HG03066 (cell line): Measurements from ENCODE around the gene TRAF3IP1.
"Not testable (repeated sequence)": the region's sequence is repeated elsewhere in the genome, so short reads cannot be mapped to it uniquely, and the experiment has no call there.

Experiments used
- ATAC-seq: cut with Tn5 transposase; IDR thresholded peaks from one replicate; pipeline ENCODE4 v1.9.1; 2021; ENCODE audit warnings: low read depth; ENCODE audit not compliant: unreplicated experiment

Gene TRAF3IP1

DNA sequence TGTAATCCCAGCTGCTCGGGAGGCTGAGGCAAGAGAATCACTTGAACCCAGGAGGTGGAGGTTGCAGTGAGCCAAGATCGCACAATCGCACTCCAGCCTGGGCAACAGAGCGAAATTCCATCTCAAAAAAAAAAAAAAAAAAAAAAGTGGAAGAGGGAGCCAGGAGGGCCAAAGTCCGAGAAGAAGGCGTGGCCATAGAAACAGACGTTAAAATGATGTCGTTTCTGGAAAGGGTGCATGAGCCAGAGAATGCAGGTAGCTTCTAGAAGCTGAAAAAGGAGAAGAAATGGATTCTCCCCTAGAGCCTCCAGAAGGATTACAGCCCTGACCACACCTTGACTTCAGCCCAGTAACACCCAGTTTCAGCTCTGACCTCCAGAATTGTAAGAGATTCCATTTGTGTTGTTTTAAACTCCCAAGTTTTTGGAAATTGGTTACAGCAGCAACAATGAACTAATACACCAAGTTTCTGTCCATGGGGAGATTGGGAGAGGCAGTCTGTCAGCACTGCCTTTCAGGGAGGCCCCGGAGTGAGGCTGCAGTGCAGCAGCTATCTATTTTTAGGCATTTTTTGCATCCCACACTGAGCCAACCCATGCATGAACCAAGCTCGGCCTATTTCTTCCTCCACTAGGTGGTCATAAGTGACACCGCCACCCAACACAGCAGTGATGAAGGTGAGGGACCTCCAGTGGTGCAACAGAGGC, 14.2 kb upstream of the TRAF3IP1 start:
- no peak for ATAC-seq

DNA sequence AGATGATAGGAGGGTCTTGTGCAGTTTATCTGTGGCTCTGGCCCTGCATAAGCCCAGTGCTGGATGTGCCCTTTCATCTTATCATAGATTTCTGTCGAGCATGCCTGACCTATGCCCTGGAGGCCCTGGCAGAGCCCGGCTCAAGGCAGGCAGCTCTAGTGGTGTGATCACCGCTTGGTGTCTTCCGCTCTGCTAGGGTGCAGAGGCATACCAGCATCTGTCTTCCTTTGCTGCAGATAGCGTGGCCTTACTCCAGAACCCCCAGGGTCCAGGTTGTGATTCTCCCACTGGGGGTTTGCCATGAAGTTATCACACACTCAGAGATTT, 13.7 kb upstream of the TRAF3IP1 start:
- ATAC-seq = no peak

DNA sequence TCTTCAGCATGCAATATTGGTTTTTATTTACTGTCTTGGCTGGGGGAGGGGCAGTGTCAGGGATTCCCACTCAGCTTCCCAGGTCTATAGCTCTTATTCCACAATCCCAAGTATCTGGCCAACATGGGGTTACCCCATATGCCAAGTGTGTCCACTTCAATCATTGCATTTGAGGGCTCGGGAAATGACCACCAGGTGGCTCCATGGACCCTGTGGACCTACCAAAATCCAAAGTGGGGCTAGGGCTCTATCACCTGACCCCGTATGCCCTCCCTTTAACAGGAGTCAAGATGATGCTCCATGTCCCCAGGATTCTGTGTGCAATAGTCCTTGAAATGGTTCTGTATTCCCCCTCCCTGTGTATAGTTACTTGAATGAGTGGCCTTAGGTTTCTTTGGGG, 12.1 kb upstream of the TRAF3IP1 start:
- no peak for ATAC-seq

DNA sequence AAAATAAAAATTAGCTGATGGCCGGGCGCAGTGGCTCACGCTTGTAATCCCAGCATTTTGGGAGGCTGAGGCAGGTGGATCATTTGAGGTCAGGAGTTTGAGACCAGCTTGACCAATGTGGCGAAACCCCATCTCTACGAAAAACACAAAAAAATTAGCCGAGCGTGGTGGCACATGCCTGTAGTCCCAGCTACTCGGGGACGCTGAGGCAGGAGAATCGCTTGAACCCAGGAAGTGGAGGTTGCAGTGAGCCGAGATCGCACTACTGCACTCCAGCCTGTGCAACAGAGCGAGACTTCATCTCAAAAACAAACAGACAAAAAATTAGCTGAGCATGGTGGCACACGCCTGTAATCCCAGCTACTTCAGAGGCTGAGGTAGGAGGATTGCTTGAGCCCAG, 9.6 kb upstream of the TRAF3IP1 start:
- not testable (repeated sequence) for ATAC-seq

DNA sequence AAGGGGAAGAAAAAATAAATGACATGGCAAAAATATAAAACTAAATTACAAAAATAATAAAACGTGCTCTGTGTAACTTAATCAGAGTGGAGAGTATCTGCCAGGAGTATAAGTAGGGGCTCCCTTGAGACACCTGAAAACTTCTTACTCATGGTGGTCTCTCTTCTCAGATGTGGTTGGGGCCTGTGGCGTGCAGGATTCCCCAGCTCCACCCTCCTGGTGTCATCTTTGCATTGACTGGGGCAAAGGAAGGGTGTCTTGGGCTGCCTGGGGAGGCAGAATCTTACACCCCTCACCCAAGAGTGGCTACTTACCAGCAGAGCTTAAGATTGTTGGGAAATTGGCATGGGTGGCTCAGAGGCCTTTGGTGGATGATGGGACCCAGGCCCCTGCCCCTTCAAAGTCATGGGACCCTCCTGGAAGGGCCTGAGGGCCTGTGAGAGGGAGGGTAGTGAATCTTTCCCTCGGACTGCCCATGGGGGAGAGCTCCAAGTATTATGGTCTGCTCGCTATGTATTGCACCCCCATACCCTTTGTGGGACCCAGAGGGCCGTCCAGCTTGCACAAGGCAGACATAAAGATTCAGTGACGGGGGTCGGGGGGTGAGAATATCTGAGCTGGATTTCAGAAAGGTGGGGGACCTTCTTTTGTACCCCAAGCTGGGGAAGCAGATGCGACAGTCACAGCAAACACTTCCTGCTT, 6.9 kb upstream of the TRAF3IP1 start:
- ATAC-seq = no peak

DNA sequence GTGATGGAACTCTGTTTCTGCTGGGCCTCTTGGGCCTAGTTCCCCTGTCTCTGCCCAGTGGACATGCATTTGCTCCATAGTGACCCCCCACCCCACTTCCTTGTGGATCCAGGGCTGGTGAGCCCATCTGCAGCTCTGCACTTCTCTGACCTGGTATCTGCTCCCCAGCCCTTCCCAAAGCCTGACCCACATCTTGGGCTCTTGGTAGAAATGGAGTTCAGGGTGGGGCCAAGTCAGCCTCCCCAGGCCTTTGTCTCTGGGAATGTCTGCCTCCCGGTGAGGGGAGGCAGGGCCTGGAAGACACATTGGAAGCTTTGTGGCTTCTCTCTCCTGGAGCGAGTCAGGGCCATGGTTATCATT, 6.3 kb upstream of the TRAF3IP1 start:
- no peak for ATAC-seq

DNA sequence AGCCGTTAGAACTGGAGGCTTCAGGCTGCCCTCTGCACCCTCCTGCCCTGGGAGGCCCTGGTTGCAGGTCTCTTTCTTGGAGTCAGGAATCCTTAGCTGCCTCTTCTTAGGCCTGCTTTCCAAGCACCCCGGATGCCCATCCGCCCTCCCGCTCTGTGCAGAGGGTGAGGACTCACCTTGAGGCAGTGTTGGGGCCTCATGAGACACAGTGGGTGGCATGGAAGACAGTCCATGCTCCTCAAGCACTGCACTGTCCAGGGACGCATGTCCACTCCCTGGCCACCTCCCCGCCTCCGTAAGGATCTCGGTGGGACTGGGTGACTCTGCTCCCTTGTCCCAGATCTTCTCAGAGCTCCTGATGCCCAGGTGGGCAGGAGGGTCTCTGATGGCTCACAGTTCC, 5.7 kb upstream of the TRAF3IP1 start:
- no peak for ATAC-seq

DNA sequence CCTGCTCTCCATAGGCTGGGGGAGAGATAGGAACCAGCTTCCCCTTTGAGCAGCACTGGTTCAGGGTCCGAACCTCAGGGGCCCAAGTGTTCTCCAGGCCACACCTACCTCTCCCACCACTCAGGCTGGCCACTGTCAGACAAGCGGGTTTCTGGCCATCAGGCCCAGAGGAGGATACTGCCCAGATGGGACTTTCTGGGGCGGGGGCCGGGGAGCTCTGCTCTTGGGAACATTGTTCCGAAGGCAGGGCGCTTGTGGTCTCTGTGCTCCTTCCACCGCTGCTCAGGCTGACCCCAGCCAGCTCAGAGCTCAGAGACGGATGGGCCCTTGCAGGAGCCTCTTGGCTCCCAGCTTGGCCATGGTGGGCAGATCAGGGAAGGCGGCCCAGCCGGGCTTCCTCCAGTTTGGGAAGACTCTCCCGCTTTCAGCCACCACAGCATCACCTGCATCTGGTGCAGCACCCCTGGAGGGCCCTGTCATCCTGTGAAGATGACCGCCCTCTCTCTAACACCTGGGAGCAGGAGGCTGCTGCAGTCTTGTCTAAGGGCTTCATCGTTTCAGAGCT, 5.2 kb upstream of the TRAF3IP1 start:
- no peak for ATAC-seq

DNA sequence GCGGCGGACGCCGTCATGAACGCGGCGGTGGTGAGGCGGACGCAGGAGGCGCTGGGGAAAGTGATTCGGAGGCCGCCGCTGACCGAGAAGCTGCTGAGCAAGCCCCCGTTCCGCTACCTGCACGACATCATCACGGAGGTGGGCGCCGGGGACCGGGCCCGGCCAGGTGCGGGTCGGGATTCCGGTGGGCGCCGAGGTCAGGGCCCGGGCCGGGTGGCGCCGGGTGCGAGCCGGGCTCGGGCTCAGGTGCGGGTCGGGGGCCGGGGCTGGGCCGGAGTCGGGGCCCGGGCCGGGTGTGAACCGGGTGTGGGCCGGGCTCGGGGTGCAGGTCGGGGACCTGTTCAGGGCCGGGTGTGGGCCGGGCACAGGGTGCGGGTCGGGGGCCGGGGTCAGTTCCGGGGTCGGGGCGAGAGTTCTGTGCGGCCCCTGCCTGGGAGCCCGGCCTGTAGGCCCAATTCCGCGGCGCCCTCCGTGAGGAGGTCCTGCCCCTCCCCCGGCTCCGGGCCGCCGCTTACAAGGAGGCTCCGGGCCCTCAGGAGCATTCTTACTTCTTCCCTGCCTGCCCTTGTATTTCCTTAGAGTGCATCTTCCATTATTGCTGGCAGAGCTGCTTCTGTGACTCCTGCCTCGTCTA, 447 bp downstream of the TRAF3IP1 start:
- ATAC-seq = peak; percentile 31

DNA sequence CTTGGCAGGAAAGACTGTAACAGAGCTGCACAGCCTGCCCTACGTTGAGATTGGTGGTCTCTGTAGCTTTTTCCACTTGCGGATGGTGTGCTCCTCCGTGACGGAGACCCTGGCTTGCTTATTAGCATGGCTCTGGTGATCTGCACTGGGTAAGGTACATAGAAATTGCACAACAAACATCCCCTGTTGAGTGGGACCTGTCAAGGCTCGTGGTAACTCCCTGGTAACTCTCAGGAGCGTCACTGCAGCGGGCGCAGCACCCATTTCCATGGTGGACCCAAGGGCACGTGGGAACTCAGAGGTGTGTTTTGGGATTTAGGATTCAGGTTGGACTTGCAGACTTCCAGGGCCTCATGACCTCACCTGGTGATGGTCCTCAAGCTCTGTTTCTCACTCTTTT, 1.1 kb downstream of the TRAF3IP1 start:
- ATAC-seq = no peak

DNA sequence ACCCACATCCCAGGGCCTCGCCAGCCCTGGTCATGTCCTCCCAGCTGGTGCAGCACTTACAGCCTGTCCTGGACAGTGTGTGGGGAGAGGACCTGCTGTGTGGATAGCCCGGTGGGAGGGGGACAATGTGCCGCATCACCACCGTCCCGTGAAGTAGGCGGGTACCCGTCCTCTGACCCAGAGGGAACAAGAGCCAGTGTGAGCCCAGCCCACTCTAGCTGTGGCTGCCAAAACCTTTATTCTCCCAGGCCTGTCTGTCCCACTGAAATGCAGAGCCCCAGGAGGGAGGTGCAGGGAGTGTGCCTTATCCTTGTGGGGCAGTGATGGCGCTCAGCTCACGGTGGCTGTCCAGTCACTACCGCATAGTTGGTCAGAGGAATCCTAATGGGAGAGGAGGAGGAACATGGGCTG, 1.7 kb downstream of the TRAF3IP1 start:
- no peak for ATAC-seq

DNA sequence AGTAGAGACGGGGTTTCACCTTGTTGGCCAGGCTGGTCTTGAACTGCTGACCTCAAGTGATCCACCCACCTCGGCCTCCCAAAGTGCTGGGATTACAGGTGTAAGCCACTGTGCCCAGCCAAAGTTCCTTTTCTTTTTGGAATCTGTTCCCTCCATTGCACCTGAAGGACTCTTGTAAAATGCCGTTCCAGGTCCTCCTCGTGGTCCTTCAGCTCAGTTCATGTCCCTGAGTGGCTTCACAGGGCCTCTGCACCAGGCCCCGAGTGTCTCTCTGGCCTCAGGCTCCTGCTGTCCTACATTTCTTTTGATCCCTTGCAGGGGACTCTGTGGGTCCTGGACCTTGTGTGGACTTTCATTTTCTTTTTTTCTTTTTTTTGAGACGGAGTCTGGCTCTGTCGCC, 3.9 kb downstream of the TRAF3IP1 start:
- ATAC-seq = not testable (repeated sequence)

DNA sequence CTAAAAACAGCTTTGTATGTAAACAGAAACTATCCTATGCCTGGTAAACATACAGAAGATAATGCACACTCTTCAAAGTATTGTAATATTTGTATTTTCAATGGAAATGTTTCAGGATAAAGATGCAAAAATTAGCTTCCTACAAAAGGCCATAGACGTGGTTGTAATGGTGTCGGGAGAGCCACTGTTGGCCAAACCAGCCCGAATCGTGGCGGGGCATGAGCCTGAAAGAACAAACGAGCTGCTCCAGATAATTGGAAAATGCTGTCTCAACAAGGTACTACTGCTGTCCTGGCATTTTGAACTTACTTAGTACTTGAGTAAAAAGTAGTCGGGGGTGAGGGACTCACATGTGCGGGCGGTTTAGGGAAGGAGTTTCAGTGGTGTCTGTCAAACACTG, 5.4 kb downstream of the TRAF3IP1 start:
- no peak for ATAC-seq

DNA sequence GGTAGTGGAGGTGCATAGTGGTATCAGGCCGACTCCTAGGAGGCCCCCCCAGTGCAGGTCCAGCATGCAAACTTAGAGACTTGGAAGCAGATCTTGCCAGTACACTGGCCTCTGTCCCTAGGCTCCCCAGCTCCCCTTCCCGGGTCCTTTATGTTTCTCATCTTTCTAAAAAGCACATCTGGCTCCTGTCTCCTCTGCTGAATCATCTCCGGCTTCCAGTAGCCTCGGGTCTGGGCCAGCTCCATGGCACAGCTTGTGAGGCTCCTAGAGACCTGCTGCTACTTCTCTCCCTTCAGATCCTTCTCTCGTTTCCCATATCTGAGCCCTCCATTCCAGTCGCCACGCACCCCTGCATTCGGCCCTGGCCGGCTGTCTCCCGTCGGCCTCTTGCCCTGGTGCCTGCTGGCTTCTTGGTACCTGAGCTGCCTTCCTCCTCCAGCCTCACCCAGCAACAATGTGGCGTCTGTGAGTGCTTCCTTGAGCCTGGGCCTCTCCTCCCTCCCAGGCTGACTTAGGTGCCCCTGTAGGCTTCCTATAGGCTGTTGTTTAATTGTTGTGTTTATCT, 6.6 kb downstream of the TRAF3IP1 start:
- ATAC-seq = no peak

DNA sequence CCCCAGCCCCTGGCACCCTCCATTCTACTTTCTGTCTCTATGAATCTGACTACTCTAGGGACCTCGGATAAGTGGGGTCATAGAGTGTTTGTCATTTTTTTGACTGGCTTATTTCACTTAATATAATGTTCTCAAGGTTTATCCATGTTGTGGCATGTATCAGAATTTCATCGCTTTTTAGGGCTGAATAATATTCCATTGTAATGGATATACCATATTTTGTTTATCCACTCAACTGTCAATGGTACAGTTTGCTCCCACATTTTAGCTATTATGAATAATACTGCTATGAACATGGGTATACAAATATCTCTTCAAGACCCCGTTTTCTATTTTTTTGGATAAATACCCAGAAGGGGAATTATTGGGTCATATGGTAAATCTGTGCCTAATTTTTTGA, 7.4 kb downstream of the TRAF3IP1 start:
- ATAC-seq = no peak

DNA sequence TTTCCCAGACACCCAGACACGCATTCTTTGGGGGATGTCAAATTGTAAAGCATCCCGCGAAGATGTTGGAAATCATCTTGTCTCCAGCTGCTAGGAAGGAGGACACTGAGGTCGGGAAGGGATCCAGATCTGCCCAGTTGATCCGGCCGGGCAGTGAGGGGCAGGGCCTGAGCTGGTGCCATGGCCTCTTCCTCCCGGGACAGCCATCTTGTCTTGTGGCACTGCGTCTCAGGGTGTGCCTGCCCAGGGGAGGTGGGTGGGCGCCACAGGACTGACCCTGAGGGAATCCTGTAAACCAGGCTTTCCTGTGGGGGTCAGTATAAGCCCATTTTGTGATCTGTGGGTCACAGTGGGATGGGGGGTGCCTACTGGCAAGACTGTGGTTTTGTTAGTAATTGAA, 10.1 kb downstream of the TRAF3IP1 start:
- no peak for ATAC-seq

DNA sequence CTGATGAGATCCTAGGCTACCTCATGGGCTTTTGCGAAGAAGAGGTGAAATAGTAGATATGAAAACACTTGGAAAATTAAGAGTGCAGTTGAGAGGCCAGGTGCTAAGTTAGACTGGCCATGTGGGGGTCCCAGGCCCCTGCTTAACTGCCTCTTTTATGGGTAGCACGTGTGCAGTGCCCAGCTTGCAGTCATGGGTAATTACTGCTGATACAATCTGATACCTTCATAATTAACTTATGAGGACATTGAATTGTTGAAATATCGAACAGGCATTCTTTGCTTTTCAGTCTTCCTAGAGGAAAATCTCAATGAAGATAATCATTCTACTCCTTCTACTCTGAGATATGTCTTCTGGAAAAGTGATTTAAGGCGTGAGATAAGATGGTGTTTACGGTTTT, 11.6 kb downstream of the TRAF3IP1 start:
- no peak for ATAC-seq

DNA sequence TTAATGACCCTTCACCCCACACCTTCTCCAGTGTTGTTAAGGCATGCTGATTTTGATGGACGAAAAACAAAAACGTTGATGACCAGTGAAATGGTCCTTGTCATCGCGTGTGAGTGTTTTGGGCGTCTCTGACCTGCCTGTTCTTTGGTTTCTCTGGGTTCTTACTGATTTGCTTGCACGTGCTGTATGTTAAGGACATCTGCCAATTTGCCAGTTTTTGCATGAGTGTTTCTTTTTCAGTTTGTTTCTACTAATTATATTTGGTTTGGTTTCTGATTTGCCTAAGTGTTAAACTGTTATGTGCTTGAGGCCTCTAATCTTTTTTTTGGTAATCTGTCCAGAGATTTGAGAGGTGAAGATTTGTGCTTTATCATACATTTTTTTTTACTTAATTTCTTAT, 14.6 kb downstream of the TRAF3IP1 start:
- no peak for ATAC-seq

DNA sequence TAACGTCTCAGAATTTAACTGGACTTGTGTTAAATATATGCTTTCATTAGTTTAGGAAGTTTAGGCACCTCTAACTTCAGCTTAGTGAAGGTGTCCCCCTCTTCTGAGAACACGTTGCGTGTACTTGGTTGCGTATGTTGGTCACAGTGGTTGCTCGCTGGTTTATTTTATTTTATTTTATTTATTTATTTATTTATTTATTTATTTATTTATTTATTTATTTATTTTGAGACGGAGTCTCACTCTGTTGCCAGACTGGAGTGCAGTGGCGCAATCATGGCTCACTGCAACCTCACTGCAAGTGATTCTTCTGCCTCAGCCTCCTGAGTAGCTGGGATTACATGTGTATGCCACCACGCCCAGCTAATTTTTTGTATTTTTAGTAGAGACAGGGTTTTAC, 15.3 kb downstream of the TRAF3IP1 start:
- not testable (repeated sequence) for ATAC-seq

DNA sequence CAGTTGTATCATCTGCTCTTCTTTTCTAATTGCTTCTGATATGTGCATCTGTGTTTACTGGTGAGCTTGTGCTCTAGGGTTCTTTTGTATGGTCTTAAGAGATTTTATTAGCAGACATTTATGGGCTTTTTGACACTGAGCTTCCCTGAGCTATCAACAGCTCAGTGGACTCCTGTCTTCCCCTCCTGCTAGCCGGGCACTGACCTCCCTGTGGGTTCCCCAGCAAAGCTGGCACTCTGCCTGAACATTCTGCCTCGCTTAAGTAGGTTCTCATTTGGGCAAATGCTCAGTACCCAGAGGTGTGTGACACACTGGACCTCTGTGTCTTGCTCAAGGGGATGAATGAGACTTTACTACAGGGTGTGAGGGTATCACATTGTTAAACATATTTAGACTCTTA, 15.8 kb downstream of the TRAF3IP1 start:
- no peak for ATAC-seq

DNA sequence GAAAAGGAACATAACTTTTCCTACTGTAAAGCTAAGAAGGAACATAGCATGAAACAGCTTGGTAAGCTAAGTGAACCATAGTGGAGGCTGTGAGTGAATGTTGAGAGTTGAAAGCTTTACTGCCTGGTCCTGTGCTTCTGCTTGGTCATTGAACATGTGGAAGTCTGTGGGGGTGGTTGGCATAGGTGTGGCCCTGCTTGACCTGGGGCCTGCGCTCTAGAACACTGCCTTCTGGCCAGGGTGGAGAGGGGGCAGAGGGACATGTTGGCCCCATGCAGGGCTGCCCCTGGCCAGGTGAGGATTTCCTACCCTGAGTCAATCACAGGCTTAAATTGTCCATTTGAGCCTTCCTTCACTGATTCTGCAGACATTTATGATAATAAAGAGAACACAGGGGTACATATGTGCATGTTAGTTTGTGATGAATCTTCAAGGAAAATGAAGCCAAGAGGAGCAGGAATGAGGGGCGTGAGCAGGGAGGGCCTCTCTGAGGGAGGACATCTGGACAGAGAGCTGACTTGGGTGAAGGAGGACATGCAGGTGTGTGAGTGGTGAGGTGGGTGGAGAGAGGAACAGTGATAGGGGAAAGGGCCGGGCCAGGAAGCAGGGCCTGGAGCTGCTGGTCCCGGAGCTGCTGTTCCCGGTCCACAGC, 16.6 kb downstream of the TRAF3IP1 start:
- ATAC-seq = no peak
